Activated CD4-positive, alpha-beta T cell treated with anti-CD3 and anti-CD28 coated beads, Interleukin-2, amount 10 ng/mL, durations not matched to agents 7 days and 5 days (primary cell): Measurements from ENCODE around the gene RTN4RL1. TPM values are rescaled to one million over a fixed set of nuclear protein-coding genes. Genes with fewer than 3 reads are reported as not detected.
A peak's percentile ranks its signal among the peaks of the same experiment; 100 is the strongest.

Experiments
- CTCF ChIA-PET: fragments of 350-600 bp; sonication (Branson Sonifier 250); formaldehyde crosslinking; loops from one replicate; lab custom pipeline; 2021; ENCODE audit warnings: antibody characterized with exemption; lab: Charles Lee
- POLR2A ChIA-PET: fragments of 350-600 bp; sonication (Branson Sonifier 250); formaldehyde crosslinking; loops from one replicate; lab custom pipeline; 2021; ENCODE audit warnings: antibody characterized with exemption; lab: Charles Lee
- DNase-seq: peaks from one replicate; pipeline ENCODE4 v3.0.0-alpha.2; 2020
- H3K27ac Mint-ChIP-seq: one replicate; pipeline ENCODE4 v1.8.0; 2021; ENCODE audit warnings: mild to moderate bottlenecking, moderate library complexity, mixed read lengths
- H3K27me3 Mint-ChIP-seq: one replicate; pipeline ENCODE4 v1.8.0; 2021; ENCODE audit warnings: mixed read lengths
- H3K36me3 Mint-ChIP-seq: one replicate; pipeline ENCODE4 v1.8.0; 2021; ENCODE audit warnings: low read depth, mixed read lengths
- H3K4me1 Mint-ChIP-seq: one replicate; pipeline ENCODE4 v1.8.0; 2021; ENCODE audit warnings: mixed read lengths
- H3K4me3 Mint-ChIP-seq: one replicate; pipeline ENCODE4 v1.8.0; 2021; ENCODE audit warnings: mild to moderate bottlenecking, moderate library complexity, mixed read lengths
- H3K9me3 Mint-ChIP-seq: one replicate; pipeline ENCODE4 v1.8.0; 2021; ENCODE audit warnings: mixed read lengths
- total RNA-seq, 2 experiments: library from RNA; stranded (reverse); gene quantifications; one replicate each; pipeline ENCODE4 v1.2.3, GENCODE V29; 2021

RTN4RL1 gene
- total RNA-seq, 2 experiments from 2014 or later, result 0.19 to 0.20 TPM

GRCh38 chr17:2057760-2058585 is 32.8 kb upstream of the RTN4RL1 start:
- H3K27ac Mint-ChIP-seq, result no peak overlapping the region
- peaks cover 3% of the 10 kb centered on the region for H3K27me3 Mint-ChIP-seq
- DNase-seq, result no peak
- H3K9me3 Mint-ChIP-seq, result no peaks in the 10 kb centered on the region
- peaks cover 21% of the 10 kb centered on the region for H3K36me3 Mint-ChIP-seq
- ChIA-PET CTCF (interaction anchor here (0.5 to 8.5 kb wide), 41 partner anchors 9 to 804 kb away, joined by 3 to 210 read pairs (median 4); partner anchors contain the start of genes OVCA2, SMG6, SRR and TSR1), POLR2A (interaction anchor here (1.1 to 1.2 kb wide), 2 partner anchors 31 to 158 kb away, joined by 3 read pairs; no protein-coding TSS in a partner anchor)
- H3K4me1 Mint-ChIP-seq, result peaks cover 29% of the 10 kb centered on the region
- peak overlapping the region; percentile 54 for H3K4me3 Mint-ChIP-seq

DNA sequence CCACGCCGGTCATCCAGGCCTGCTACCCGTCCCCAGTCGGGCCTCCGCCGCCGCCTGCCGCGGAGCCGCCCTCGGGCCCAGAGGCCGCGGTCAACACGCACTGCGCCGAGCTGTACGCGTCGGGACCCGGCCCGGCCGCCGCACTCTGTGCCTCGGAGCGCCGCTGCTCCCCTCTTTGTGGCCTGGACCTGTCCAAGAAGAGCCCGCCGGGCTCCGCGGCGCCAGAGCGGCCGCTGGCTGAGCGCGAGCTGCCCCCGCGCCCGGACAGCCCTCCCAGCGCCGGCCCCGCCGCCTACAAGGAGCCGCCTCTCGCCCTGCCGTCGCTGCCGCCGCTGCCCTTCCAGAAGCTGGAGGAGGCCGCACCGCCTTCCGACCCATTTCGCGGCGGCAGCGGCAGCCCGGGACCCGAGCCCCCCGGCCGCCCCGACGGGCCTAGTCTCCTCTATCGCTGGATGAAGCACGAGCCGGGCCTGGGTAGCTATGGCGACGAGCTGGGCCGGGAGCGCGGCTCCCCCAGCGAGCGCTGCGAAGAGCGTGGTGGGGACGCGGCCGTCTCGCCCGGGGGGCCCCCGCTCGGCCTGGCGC is 32.1 kb upstream of the RTN4RL1 start:
- no peak overlapping the region for H3K4me3 Mint-ChIP-seq
- no peaks in the 10 kb centered on the region for H3K9me3 Mint-ChIP-seq
- CTCF ChIA-PET, result interaction anchor here (0.5 to 8.5 kb wide), 23 partner anchors 10 to 803 kb away, joined by 3 to 210 read pairs (median 7); partner anchors contain the start of genes OVCA2, SMG6 and SRR
- POLR2A ChIA-PET, result interaction anchor here (1.1 to 1.2 kb wide), 2 partner anchors 32 to 159 kb away, joined by 3 read pairs; no protein-coding TSS in a partner anchor
- no peak overlapping the region for H3K27ac Mint-ChIP-seq
- H3K36me3 Mint-ChIP-seq, result peaks cover 18% of the 10 kb centered on the region
- peaks cover 26% of the 10 kb centered on the region for H3K4me1 Mint-ChIP-seq
- DNase-seq, result no peak
- peaks cover 4% of the 10 kb centered on the region for H3K27me3 Mint-ChIP-seq

- DNase-seq, result peak; percentile 58
- Mint-ChIP-seq H3K4me3 (peak overlapping the region; percentile 74), H3K9me3 (no peaks in the 10 kb centered on the region), H3K4me1 (peaks cover 33% of the 10 kb centered on the region), H3K36me3 (peaks cover 18% of the 10 kb centered on the region), H3K27me3 (peaks cover 11% of the 10 kb centered on the region), H3K27ac (peak overlapping the region; percentile 75)
- CTCF ChIA-PET, result interaction anchor here (0.8 to 8.5 kb wide), 23 partner anchors 10 to 297 kb away, joined by 3 to 210 read pairs (median 9); partner anchors contain the start of genes SMG6, SRR and TSR1
- POLR2A ChIA-PET, result interaction anchor here (1.3 kb wide), 1 partner anchor 247 kb away, joined by 4 read pairs; the partner anchor contains the start of genes SMG6 and SRR
Observed at GRCh38 chr17:2056206-2057174, 31.4 kb upstream of the RTN4RL1 start.

DNA sequence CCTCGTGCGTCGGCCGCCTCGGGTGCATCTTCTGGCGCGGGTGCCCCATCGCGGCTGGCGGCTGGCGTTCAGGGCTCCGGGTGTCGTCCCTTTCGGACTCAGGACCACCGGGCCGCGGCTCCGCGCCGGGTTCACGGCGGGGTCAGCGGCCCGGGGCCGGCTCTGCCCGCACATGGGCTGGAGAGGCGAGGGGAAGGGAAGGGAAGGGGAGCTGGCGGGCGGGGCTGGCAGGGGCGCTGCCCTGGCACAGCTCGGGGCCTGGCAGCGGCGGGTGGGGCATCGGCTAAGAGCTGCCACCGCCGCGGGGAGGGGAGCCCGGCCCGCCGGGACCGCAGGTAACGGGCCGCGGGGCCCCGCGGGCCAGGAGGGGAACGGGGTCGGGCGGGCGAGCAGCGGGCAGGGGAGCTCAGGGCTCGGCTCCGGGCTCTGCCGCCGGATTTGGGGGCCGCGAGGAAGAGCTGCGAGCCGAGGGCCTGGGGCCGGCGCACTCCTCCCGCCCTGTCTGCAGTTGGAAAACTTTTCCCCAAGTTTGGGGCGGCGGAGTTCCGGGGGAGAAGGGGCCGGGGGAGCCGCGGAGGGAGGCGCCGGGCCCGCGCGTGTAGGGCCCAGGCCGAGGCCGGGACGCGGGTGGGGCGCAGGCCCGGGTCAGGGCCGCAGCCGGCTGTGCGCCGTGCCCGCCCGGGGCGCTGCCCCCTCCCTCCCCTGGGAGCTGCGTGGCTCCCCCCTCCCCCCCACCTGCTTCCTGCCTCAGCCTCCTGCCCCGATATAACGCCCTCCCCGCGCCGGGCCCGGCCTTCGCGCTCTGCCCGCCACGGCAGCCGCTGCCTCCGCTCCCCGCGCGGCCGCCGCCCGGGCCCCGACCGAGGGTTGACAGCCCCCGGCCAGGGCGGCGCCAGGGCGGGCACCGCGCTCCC is 30.4 kb upstream of the RTN4RL1 start:
- Mint-ChIP-seq H3K27ac (no peak overlapping the region), H3K4me3 (peak overlapping the region; percentile 74), H3K9me3 (no peaks in the 10 kb centered on the region), H3K4me1 (peaks cover 31% of the 10 kb centered on the region), H3K27me3 (peaks cover 14% of the 10 kb centered on the region), H3K36me3 (peaks cover 14% of the 10 kb centered on the region)
- DNase-seq, result peak; percentile 61
- POLR2A ChIA-PET, result interaction anchor here (0.6 to 1.3 kb wide), 3 partner anchors 33 to 344 kb away, joined by 3 to 4 read pairs (median 4); partner anchors contain the start of genes SMG6 and SRR
- CTCF ChIA-PET, result interaction anchor here (0.6 to 8.5 kb wide), 40 partner anchors 9 to 361 kb away, joined by 3 to 210 read pairs (median 6); partner anchors contain the start of genes RTN4RL1, SMG6 and SRR

DNA sequence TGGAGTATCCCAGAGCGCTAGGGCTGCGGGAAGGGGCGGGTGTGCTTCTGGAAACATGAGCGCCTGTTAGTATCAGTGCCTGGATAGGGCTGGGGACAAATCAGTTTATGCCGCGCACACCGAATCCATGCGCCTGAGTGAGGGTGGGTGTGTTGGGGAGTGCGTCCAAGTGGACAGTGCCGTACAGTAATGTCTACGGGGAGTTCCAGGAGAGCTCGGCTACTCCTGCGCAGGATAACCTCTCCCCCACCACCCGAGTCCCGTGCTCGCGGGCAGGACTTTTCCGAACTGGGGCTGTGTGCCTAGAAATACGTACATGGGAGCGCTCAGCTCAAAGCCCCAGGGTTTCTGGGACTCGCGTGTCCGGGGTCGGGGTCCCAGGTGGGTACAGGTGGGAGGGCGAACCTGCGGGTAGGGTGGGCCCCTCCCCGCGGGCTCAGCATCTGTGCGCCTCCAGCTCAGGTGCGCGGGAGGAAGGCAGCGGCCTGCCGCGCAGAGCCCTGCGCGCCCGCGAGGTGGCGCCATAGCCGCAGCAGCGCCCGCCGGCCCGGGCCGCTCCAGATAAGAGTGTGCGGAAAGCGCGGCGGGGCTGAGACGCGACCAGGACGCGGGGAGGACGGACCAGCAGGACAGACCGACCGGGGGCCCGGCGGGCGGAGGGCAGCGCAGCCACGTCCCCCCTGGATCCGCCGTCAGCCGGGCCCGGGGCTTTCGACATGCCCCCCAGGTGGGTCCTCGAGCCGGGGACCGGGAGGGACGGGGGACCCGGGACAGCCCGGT is 29.6 kb upstream of the RTN4RL1 start, which contains the start of gene HIC1:
Gene HIC1, plus strand, starts transcription at position 592 of the 780 bp plus-strand sequence. CDS start 1,588 bp downstream, outside the sequence.
- Mint-ChIP-seq H3K9me3 (no peaks in the 10 kb centered on the region), H3K27me3 (peaks cover 14% of the 10 kb centered on the region), H3K27ac (peak within 1 kb of the TSS; percentile 82), H3K4me3 (peak within 1 kb of the TSS; percentile 69), H3K4me1 (peaks cover 24% of the 10 kb centered on the region), H3K36me3 (peaks cover 7% of the 10 kb centered on the region)
- ChIA-PET CTCF (interaction anchor here (0.5 to 8.5 kb wide), 60 partner anchors 8 to 361 kb away, joined by 3 to 210 read pairs (median 4); partner anchors contain the start of genes RTN4RL1, SGSM2 and TSR1), POLR2A (interaction anchor here (1.0 to 1.3 kb wide), 2 partner anchors 33 to 248 kb away, joined by 4 read pairs; partner anchors contain the start of genes SMG6 and SRR)
- DNase-seq, result peak; percentile 78

DNA sequence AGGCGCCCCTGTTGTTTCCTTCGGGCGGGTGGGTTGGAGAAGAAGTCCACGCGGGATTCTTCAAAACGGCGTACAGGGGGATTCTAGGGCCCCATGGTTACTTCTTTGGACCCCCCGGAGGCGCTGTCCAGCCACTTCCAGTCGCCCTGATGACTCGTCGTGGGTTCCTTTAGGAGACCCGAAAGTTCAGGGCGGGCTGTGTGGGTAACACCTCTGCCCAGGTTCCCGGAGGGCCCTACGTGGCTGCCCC is 29.1 kb upstream of the RTN4RL1 start:
- Mint-ChIP-seq H3K27ac (peak overlapping the region; percentile 82), H3K36me3 (peaks cover 2% of the 10 kb centered on the region), H3K9me3 (no peaks in the 10 kb centered on the region), H3K4me3 (peak overlapping the region; percentile 69), H3K4me1 (peaks cover 22% of the 10 kb centered on the region), H3K27me3 (peaks cover 14% of the 10 kb centered on the region)
- ChIA-PET POLR2A (interaction anchor here (1.0 kb wide), 1 partner anchor 34 kb away, joined by 4 read pairs; no protein-coding TSS in a partner anchor), CTCF (interaction anchor here (0.5 to 8.5 kb wide), 56 partner anchors 8 to 362 kb away, joined by 3 to 210 read pairs (median 4); partner anchors contain the start of genes RTN4RL1, SGSM2 and TSR1)
- no peak for DNase-seq

DNA sequence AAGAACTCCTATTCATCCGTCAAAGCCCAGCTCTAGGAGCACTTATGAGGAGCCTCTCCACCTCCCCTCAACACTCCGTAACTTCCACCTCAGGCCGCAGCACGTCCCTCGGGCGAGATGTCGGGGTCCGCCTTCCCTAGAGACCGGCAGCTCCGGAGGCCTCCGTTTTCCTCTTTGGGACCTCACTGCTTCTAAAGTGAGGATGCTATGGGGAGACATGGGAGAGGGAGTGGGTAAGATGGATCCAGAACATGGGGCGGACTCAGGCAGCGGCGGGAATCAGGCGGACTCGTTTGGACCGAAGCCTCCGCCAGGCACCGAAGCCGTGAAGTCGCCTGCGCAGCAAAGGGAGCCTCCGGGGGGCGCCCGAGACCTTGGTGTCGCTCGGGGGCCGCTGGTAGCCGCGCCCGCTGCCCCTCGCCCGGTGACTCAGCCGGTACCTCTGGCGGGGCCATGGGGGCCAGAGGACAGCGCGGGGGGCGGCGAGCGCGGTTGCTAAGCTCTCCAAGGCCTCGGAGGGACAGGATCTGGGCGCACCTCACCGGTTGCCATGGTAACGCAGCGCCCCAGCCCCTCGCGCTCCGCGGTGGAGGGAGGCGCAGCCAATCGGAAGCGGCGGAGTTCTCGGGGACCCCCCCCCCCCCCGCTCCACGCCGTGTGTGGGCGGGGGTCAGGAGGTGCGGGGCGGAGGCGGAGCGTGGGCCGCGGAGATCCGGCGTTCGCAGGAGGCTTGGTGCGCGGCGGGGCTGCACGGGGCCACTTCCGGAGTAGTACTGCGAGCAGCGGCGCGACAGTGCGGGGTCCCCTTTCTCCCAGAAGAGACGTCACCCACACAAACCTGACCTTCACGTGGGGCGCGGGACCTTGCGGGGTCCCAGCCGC is 28.5 kb upstream of the RTN4RL1 start:
- peak; percentile 79 for DNase-seq
- H3K36me3 Mint-ChIP-seq, result peaks cover 2% of the 10 kb centered on the region
- CTCF ChIA-PET, result interaction anchor here (0.6 to 8.5 kb wide), 30 partner anchors 14 to 353 kb away, joined by 3 to 210 read pairs (median 6); partner anchors contain the start of genes SGSM2 and TSR1
- POLR2A ChIA-PET, result interaction anchor here (0.7 kb wide), 1 partner anchor 204 kb away, joined by 9 read pairs; no protein-coding TSS in a partner anchor
- H3K27ac Mint-ChIP-seq, result peak overlapping the region; percentile 82
- peaks cover 26% of the 10 kb centered on the region for H3K4me1 Mint-ChIP-seq
- H3K27me3 Mint-ChIP-seq, result peaks cover 15% of the 10 kb centered on the region
- H3K9me3 Mint-ChIP-seq, result no peaks in the 10 kb centered on the region
- peak overlapping the region; percentile 69 for H3K4me3 Mint-ChIP-seq

DNA sequence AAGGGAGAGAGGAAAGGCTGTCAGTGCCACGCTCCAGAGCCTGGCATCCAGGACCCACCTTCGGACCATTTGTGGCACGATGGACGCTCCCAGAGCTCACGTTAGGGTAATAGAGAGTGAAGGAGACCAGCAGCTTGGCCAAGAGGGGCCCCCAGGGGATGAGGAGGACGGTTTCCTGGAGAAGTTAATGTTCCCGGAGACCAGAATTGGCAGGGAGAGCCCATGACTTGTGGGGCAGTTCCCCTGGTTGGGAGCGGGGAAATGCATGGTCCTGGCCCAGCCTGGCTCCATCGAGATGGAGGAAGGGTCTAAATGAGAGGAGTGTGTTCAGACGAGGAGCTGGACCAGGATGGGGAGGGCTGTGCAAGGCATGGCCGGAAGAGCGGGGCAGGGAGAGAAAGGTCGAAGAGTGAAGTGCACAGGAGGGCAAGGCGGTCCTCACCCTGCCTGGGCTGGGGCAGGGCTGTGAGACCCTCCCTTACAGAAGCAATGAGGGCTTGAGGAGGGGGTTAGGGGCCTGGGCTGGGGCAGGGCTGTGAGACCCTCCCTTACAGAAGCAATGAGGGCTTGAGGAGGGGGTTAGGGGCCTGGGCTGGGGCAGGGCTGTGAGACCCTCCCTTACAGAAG is 26.9 kb upstream of the RTN4RL1 start:
- Mint-ChIP-seq H3K36me3 (peaks cover 2% of the 10 kb centered on the region), H3K9me3 (no peaks in the 10 kb centered on the region), H3K27me3 (peaks cover 17% of the 10 kb centered on the region), H3K4me1 (peaks cover 26% of the 10 kb centered on the region), H3K27ac (no peak overlapping the region), H3K4me3 (peak overlapping the region; percentile 53)
- ChIA-PET CTCF (interaction anchor here (0.9 to 2.7 kb wide), 3 partner anchors 11 to 229 kb away, joined by 3 to 17 read pairs (median 3); no protein-coding TSS in a partner anchor), POLR2A (no interaction called here)
- no peak for DNase-seq
